Natural killer cell (primary cell): Measurements from ENCODE around the gene TRIM32. TPM values are rescaled to one million over a fixed set of nuclear protein-coding genes. Genes with fewer than 3 reads are reported as not detected.

Experiments used
- ATAC-seq, 3 donors: fragments of 150-1000 bp in 2 of 3; fragments of 200-7000 bp in 1 of 3; cut with Tn5 transposase; 1 replicate in 1 of 3; 2 replicates in 2 of 3; pipeline ENCODE4 v1.10.0; 2021; ENCODE audit warnings: mild to moderate bottlenecking in 2 of 3, moderate library complexity in 2 of 3
- DNase-seq, 2 donors: peaks; one replicate each; pipeline versions ENCODE4 v3.0.0 to v3.0.0-alpha.2; 2013 to 2021; ENCODE audit warnings: mixed read lengths in 1 of 2
- H3K27ac ChIP-seq: one replicate; pipeline ENCODE4 v1.5.1; 2013; ENCODE audit warnings: mild to moderate bottlenecking, low read length
- H3K27me3 ChIP-seq: one replicate; pipeline ENCODE4 v1.6.1; 2013; ENCODE audit warnings: low read length; ENCODE audit not compliant: control insufficient read depth, insufficient read depth
- H3K36me3 ChIP-seq: one replicate; pipeline ENCODE4 v1.6.1; 2013; ENCODE audit warnings: low read length; ENCODE audit not compliant: control insufficient read depth, insufficient read depth
- H3K4me1 ChIP-seq: one replicate; pipeline ENCODE4 v1.6.1; 2013; ENCODE audit warnings: low read length; ENCODE audit not compliant: control insufficient read depth, insufficient read depth
- H3K4me3 ChIP-seq: one replicate; pipeline ENCODE4 v1.5.1; 2013; ENCODE audit warnings: low read length
- H3K9me3 ChIP-seq: one replicate; pipeline ENCODE4 v1.6.1; 2013; ENCODE audit warnings: low read length; ENCODE audit not compliant: control insufficient read depth, insufficient read depth
- H3K27ac Mint-ChIP-seq, 2 donors: one replicate each; pipeline ENCODE4 v1.8.0; 2022; ENCODE audit warnings: mild to moderate bottlenecking in 2 of 2, mixed read lengths in 2 of 2, moderate library complexity in 1 of 2
- H3K27me3 Mint-ChIP-seq, 2 donors: one replicate each; pipeline ENCODE4 v1.8.0; 2022; ENCODE audit warnings: low read depth in 2 of 2, mixed read lengths in 2 of 2
- H3K36me3 Mint-ChIP-seq: one replicate; pipeline ENCODE4 v1.8.0; 2022; ENCODE audit warnings: mixed read lengths
- H3K4me1 Mint-ChIP-seq, 2 donors: one replicate each; pipeline ENCODE4 v1.8.0; 2022; ENCODE audit warnings: mixed read lengths in 2 of 2
- H3K4me3 Mint-ChIP-seq: one replicate; pipeline ENCODE4 v1.8.0; 2022; ENCODE audit warnings: mild to moderate bottlenecking, moderate library complexity, mixed read lengths
- H3K9me3 Mint-ChIP-seq, 2 donors: one replicate each; pipeline ENCODE4 v1.8.0; 2022; ENCODE audit warnings: mixed read lengths in 2 of 2
- WGBS: methylation state at CpG from one replicate; pipeline ENCODE4 v1.1.7; 2013; ENCODE audit warnings: missing lambda C conversion rate; ENCODE audit not compliant: insufficient coverage; 5-methylcytosine and 5-hydroxymethylcytosine counted together
- intact Hi-C: fragments of 100-400 bp; cut with micrococcal nuclease; formaldehyde crosslinking; loops from one replicate; pipeline ENCODE4 v1.14.2; 2022
- total RNA-seq, 4 donors: library from RNA; stranded (reverse); fragments of 120-200 nt in 1 of 4; gene quantifications; one replicate each; pipeline versions ENCODE4 v1.2.3 to v1.2.4, GENCODE V29; 2013 to 2022
- TF ChIP-seq, protein P1 (sequence below): fragments of 200-600 bp; IDR thresholded peaks from one replicate; pipeline ENCODE4 v1.8.0; 2022; ENCODE audit warnings: antibody characterized with exemption

Gene TRIM32
- total RNA-seq, 3 donors from 2014 or later (not counting 1 experiment from before 2014, with no cell fraction given) = 8.1 to 12.6 (median 10.8) TPM

GRCh38 chr9:116737152-116737546 lies 50.0 kb downstream of the TRIM32 start:
- Histone ChIP-seq H3K4me3 (no peak overlapping the region), H3K36me3 (no peaks in the 10 kb centered on the region), H3K9me3 (no peaks in the 10 kb centered on the region), H3K4me1 (no peaks in the 10 kb centered on the region), H3K27ac (no peak overlapping the region), H3K27me3 (no peaks in the 10 kb centered on the region)
- Mint-ChIP-seq H3K27ac (no peak overlapping the region), H3K4me1 (peaks cover 7% of the 10 kb centered on the region in 2 donors), H3K4me3 (no peak overlapping the region), H3K27me3 (peaks cover 3 to 11% of the 10 kb centered on the region in 2 donors), H3K9me3 (peaks cover 0 to 2% of the 10 kb centered on the region in 2 donors), H3K36me3 (no peaks in the 10 kb centered on the region)
- peak; percentile 30 to 46 for DNase-seq
- WGBS = 12% methylated on average over 12 of the region's 16 CpGs
- intact Hi-C loops = loop anchor here (5.0 kb wide), 1 partner anchor 820 kb away; no protein-coding TSS in a partner anchor
- peak in 1 of 3 donors; percentile 53 for ATAC-seq
- TF ChIP-seq, protein P1, sequence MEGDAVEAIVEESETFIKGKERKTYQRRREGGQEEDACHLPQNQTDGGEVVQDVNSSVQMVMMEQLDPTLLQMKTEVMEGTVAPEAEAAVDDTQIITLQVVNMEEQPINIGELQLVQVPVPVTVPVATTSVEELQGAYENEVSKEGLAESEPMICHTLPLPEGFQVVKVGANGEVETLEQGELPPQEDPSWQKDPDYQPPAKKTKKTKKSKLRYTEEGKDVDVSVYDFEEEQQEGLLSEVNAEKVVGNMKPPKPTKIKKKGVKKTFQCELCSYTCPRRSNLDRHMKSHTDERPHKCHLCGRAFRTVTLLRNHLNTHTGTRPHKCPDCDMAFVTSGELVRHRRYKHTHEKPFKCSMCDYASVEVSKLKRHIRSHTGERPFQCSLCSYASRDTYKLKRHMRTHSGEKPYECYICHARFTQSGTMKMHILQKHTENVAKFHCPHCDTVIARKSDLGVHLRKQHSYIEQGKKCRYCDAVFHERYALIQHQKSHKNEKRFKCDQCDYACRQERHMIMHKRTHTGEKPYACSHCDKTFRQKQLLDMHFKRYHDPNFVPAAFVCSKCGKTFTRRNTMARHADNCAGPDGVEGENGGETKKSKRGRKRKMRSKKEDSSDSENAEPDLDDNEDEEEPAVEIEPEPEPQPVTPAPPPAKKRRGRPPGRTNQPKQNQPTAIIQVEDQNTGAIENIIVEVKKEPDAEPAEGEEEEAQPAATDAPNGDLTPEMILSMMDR = peak; percentile 63

- H3K36me3 Mint-ChIP-seq = no peaks in the 10 kb centered on the region
- intact Hi-C loops = no loop called here
These were observed 54.1 kb downstream of the TRIM32 start for GRCh38 chr9:116741086-116741740.

GRCh38 chr9:116741742-116742141 lies 54.6 kb downstream of the TRIM32 start:
- peaks cover 5% of the 10 kb centered on the region in 2 donors for H3K4me1 Mint-ChIP-seq
- WGBS = 87% methylated on average over 2 of the region's 2 CpGs
- no peak overlapping the region for H3K27ac Mint-ChIP-seq
- H3K36me3 Mint-ChIP-seq = no peaks in the 10 kb centered on the region
- H3K27me3 Mint-ChIP-seq = peaks cover 0 to 4% of the 10 kb centered on the region in 2 donors
- peaks cover 0 to 2% of the 10 kb centered on the region in 2 donors for H3K9me3 Mint-ChIP-seq
- Histone ChIP-seq H3K36me3 (no peaks in the 10 kb centered on the region), H3K27me3 (no peaks in the 10 kb centered on the region), H3K4me1 (no peaks in the 10 kb centered on the region), H3K27ac (no peak overlapping the region), H3K9me3 (no peaks in the 10 kb centered on the region), H3K4me3 (no peak overlapping the region)
- TF ChIP-seq, protein P1 = no peak
- no peak overlapping the region for H3K4me3 Mint-ChIP-seq
- DNase-seq (no peak), ATAC-seq (no peak)
- intact Hi-C loops = no loop called here

More at GRCh38 chr9:116741086-116741740, 54.1 kb downstream of the TRIM32 start:
- H3K36me3 ChIP-seq = no peaks in the 10 kb centered on the region
- no peak overlapping the region for H3K27ac ChIP-seq
- Mint-ChIP-seq H3K4me3 (no peak overlapping the region), H3K27me3 (peaks cover 0 to 10% of the 10 kb centered on the region in 2 donors), H3K9me3 (peaks cover 0 to 2% of the 10 kb centered on the region in 2 donors), H3K27ac (no peak overlapping the region), H3K4me1 (peaks cover 7% of the 10 kb centered on the region in 2 donors)
- no peak overlapping the region for H3K4me3 ChIP-seq
- WGBS = 67% methylated on average over 2 of the region's 3 CpGs
- DNase-seq = no peak
- H3K4me1 ChIP-seq = no peaks in the 10 kb centered on the region
- no peaks in the 10 kb centered on the region for H3K27me3 ChIP-seq
- TF ChIP-seq, protein P1 = no peak
- ATAC-seq = no peak
- no peaks in the 10 kb centered on the region for H3K9me3 ChIP-seq
